Smooth muscle cell (in vitro differentiated cells): ENCODE data around the gene TMTC3. TPM values are rescaled to one million over a fixed set of nuclear protein-coding genes. Genes with fewer than 3 reads are reported as not detected.

Source experiments
- DNase-seq: peaks from one replicate; lab custom pipeline; 2025; ENCODE audit not compliant: unreplicated experiment; lab: John Stamatoyannopoulos, UW
- H2AFZ ChIP-seq: fragments of 200-600 bp; sonication (generic); 2 replicates; pipeline ENCODE4 v1.6.0; 2016; ENCODE audit warnings: antibody characterized with exemption, low read depth, mild to moderate bottlenecking
- H3F3A ChIP-seq: fragments of 200-600 bp; sonication (generic); 2 replicates; pipeline ENCODE4 v1.6.0; 2017; ENCODE audit warnings: antibody characterized with exemption, low read depth
- H3K27ac ChIP-seq: fragments of 200-600 bp; sonication (generic); 2 replicates; pipeline ENCODE4 v1.5.1; 2016; ENCODE audit warnings: low read depth, mild to moderate bottlenecking
- H3K27me3 ChIP-seq: fragments of 200-600 bp; sonication (generic); 2 replicates; pipeline ENCODE4 v1.6.1; 2016; ENCODE audit warnings: low read depth, mild to moderate bottlenecking
- H3K36me3 ChIP-seq: fragments of 200-600 bp; sonication (generic); 2 replicates; pipeline ENCODE4 v1.5.1; 2016; ENCODE audit warnings: low read depth
- H3K4me1 ChIP-seq: fragments of 200-600 bp; sonication (generic); 2 replicates; pipeline ENCODE4 v1.5.1; 2016; ENCODE audit warnings: low read depth
- H3K4me2 ChIP-seq: fragments of 200-600 bp; sonication (generic); 2 replicates; pipeline ENCODE4 v1.6.0; 2016; ENCODE audit warnings: mild to moderate bottlenecking
- H3K4me3 ChIP-seq: fragments of 200-600 bp; sonication (generic); 2 replicates; pipeline ENCODE4 v1.5.1; 2016; ENCODE audit warnings: mild to moderate bottlenecking
- H3K79me2 ChIP-seq: fragments of 200-600 bp; sonication (generic); 2 replicates; pipeline ENCODE4 v1.6.0; 2016; ENCODE audit warnings: low read depth, mild to moderate bottlenecking
- H3K9ac ChIP-seq: fragments of 200-600 bp; sonication (generic); 2 replicates; pipeline ENCODE4 v1.6.0; 2016; ENCODE audit warnings: low read depth
- H3K9me3 ChIP-seq: fragments of 200-600 bp; sonication (generic); replicated peaks from 2 replicates; pipeline ENCODE4 v1.5.1; 2016; ENCODE audit warnings: low read depth
- H4K20me1 ChIP-seq: fragments of 200-600 bp; sonication (generic); 2 replicates; pipeline ENCODE4 v1.6.0; 2016; ENCODE audit warnings: low read depth
- WGBS: methylation state at CpG from one replicate; pipeline ENCODE4 v1.1.7; 2016; ENCODE audit warnings: low lambda C conversion rate; 5-methylcytosine and 5-hydroxymethylcytosine counted together
- polyA plus RNA-seq: library from polyadenylated mRNA; unstranded; fragments of >200 nt; fragmentation: Nextera tagmentation; extraction: Ambion mirVana; gene quantifications from 2 replicates; pipeline ENCODE4 v1.2.1, GENCODE V29; 2016
- total RNA-seq: library from RNA; depleted of rRNA; stranded (reverse); fragments of >200 nt; gene quantifications from 2 replicates; pipeline ENCODE4 v1.2.3, GENCODE V29; 2014
- TF ChIP-seq, protein P1 (sequence below): fragments of 200-600 bp; sonication (generic); IDR thresholded peaks from 2 replicates; pipeline ENCODE4 v1.5.1; 2017; ENCODE audit warnings: borderline replicate concordance, mild to moderate bottlenecking, antibody characterized with exemption; ENCODE audit not compliant: insufficient read depth, poor library complexity, severe bottlenecking

TMTC3 gene
- 49.3 and 64.0 TPM in 2 replicates for total RNA-seq
- 8.7 and 9.9 TPM in 2 replicates for polyA plus RNA-seq

DNA sequence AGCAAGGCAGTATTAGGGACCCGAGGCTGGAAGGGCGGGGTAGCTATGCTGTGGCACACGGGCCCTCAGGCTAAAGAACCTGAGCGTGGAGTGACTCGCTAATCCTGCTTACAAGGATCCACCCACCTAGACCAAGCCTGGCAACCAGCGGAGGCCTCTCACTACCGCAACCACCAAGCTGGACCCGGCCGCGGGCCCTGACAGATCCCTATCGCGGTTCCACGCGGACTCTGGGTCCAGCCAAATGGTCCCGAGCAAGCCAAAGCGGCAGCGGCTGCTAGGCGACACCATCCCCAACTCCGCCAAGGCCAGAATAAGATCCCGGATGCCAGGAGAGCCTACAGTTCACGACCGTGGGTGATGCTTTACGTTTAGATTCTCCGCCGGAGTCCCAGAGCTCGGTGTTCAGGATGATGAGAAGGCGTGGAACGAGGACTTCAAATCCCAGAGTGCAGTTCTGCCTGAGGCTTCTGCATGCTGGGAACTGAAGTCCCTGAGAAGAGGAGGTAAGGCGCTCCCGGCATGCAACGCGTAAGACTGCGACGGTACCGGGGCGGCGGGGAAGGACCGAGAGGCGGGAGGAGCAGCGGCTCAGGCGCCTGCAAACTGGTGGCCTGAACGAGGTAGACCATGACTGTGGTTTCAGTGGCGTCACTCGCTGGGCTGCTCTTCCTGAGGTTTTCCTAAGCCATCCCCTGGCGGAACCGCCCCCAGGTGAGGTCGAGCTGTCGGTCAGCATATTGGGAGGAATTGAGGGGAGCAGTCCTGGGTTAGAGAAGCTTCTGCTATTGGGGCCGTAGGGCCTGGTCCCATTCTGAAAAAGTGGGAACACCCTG lies at the start of gene TMTC3, which contains the start of gene CEP290:
Gene TMTC3, plus strand, starts transcription at position 534 of the 836 bp plus-strand sequence. CDS start 6,009 bp downstream, outside the sequence.
Gene CEP290, minus strand, starts transcription at position 315 of the 836 bp plus-strand sequence. CDS start 781 bp downstream, outside the sequence.
- no peaks in the 10 kb centered on the region for H3F3A ChIP-seq
- 1% methylated on average over 49 of the region's 49 CpGs for WGBS
- H3K27me3 ChIP-seq: no peaks in the 10 kb centered on the region
- TF ChIP-seq, protein P1, sequence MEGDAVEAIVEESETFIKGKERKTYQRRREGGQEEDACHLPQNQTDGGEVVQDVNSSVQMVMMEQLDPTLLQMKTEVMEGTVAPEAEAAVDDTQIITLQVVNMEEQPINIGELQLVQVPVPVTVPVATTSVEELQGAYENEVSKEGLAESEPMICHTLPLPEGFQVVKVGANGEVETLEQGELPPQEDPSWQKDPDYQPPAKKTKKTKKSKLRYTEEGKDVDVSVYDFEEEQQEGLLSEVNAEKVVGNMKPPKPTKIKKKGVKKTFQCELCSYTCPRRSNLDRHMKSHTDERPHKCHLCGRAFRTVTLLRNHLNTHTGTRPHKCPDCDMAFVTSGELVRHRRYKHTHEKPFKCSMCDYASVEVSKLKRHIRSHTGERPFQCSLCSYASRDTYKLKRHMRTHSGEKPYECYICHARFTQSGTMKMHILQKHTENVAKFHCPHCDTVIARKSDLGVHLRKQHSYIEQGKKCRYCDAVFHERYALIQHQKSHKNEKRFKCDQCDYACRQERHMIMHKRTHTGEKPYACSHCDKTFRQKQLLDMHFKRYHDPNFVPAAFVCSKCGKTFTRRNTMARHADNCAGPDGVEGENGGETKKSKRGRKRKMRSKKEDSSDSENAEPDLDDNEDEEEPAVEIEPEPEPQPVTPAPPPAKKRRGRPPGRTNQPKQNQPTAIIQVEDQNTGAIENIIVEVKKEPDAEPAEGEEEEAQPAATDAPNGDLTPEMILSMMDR: no peak
- H3K36me3 ChIP-seq: no peaks in the 10 kb centered on the region
- H3K27ac ChIP-seq: peak within 1 kb of the TSS; percentile 51
- DNase-seq: peak; percentile 93
- peak within 1 kb of the TSS; percentile 89 for H3K4me2 ChIP-seq
- peaks cover 29% of the 10 kb centered on the region for H3K79me2 ChIP-seq
- H3K4me3 ChIP-seq: peak within 1 kb of the TSS; percentile 89
- H3K9ac ChIP-seq: peak within 1 kb of the TSS; percentile 58
- no peaks in the 10 kb centered on the region for H3K9me3 ChIP-seq
- peak within 1 kb of the TSS; percentile 98 for H2AFZ ChIP-seq
- H4K20me1 ChIP-seq: peaks cover 8% of the 10 kb centered on the region
- peaks cover 14% of the 10 kb centered on the region for H3K4me1 ChIP-seq

DNA sequence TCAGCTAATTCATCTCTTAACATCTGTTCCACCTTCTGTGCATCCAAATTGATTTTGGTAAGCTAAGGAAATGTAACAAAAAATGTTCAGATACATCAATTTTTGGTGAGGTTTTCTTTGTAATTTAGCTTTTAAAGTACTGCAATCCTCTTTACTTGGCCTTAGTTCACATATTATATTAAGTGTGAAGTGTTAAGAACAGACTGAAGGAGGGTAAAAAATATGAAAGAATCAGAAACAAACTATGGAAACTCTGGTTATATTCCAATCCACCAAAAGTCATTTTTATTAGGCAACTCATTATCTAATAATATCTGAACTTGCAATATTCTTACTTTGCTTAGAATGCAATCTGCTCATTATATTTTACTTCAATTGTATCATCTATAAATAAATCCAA lies 49.3 kb upstream of the TMTC3 start:
- H3K79me2 ChIP-seq: no peaks in the 10 kb centered on the region
- no peak for DNase-seq
- H3K4me2 ChIP-seq: no peak overlapping the region
- H3K9me3 ChIP-seq: no peaks in the 10 kb centered on the region
- TF ChIP-seq, protein P1: no peak
- no peaks in the 10 kb centered on the region for H3K4me1 ChIP-seq
- H2AFZ ChIP-seq: no peak overlapping the region
- H3K27ac ChIP-seq: no peak overlapping the region
- no peaks in the 10 kb centered on the region for H3K27me3 ChIP-seq
- H3K36me3 ChIP-seq: peaks cover 8% of the 10 kb centered on the region
- H3F3A ChIP-seq: no peaks in the 10 kb centered on the region
- H4K20me1 ChIP-seq: no peaks in the 10 kb centered on the region
- no peak overlapping the region for H3K4me3 ChIP-seq
- H3K9ac ChIP-seq: no peak overlapping the region

DNA sequence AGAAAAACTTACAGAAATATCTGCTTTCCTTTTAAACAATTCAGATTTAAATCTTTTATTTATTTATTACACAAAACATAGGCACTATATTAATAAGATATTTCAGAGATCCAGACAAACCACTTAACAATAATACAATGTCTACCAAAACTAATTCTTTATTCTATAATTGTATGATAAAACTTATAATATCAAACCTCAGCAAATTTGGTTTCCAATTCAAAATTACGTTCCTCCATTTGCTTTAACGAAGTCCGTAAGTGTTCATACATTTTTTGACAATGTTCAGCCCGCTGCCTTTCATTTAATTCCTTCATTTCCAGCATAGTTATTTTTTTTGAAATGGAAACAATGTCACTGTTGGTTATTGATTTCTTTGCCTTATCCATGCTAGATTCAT lies 48.5 kb upstream of the TMTC3 start:
- no peaks in the 10 kb centered on the region for H3K27me3 ChIP-seq
- H3K4me2 ChIP-seq: no peak overlapping the region
- no peaks in the 10 kb centered on the region for H3F3A ChIP-seq
- H3K79me2 ChIP-seq: no peaks in the 10 kb centered on the region
- no peaks in the 10 kb centered on the region for H3K4me1 ChIP-seq
- WGBS: 97% methylated on average over 4 of the region's 4 CpGs
- no peaks in the 10 kb centered on the region for H4K20me1 ChIP-seq
- no peaks in the 10 kb centered on the region for H3K9me3 ChIP-seq
- peaks cover 8% of the 10 kb centered on the region for H3K36me3 ChIP-seq
- H3K27ac ChIP-seq: no peak overlapping the region
- no peak for DNase-seq
- no peak overlapping the region for H3K9ac ChIP-seq
- H2AFZ ChIP-seq: no peak overlapping the region
- no peak overlapping the region for H3K4me3 ChIP-seq
- TF ChIP-seq, protein P1: no peak
